SW480 (cell line): ENCODE measurements around the gene CLEC17A.
"Not testable (repeated sequence)": the region's sequence is repeated elsewhere in the genome, so short reads cannot be mapped to it uniquely, and the experiment has no call there.

Source experiments
- DNase-seq: peaks from one replicate; pipeline ENCODE4 v3.0.0-alpha.2; 2016; ENCODE audit warnings: low spot score

CLEC17A gene

GRCh38 chr19:14580623-14581237 is 2.2 kb upstream of the CLEC17A start:
- DNase-seq = no peak

- DNase-seq = not testable (repeated sequence)
Measured at GRCh38 chr19:14584372-14584771, 1.5 kb downstream of the CLEC17A start.

DNA sequence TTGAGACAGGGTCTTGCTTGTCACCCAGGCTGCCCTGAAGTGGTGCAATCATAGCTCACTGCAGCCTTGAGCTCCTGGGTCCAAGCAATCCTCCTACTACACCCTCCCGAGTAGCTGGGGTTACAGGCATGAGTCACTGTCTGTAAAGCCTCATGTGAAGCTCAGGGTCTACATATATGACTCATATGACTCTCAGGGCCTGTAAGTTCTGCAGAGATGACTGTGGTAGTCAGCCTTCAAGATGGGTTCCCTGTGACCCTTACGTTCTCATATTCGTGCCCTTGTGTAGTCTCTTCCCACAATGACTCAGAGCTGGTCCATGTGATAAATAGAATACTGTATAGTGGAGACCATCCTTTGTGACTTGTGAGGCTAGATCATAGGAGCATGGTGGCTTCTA is 2.3 kb downstream of the CLEC17A start:
- peak; percentile 12 for DNase-seq

GRCh38 chr19:14589433-14589832 is 6.5 kb downstream of the CLEC17A start:
- not testable (repeated sequence) for DNase-seq

- no peak for DNase-seq
Measured at GRCh38 chr19:14595558-14595957, 12.7 kb downstream of the CLEC17A start.

DNA sequence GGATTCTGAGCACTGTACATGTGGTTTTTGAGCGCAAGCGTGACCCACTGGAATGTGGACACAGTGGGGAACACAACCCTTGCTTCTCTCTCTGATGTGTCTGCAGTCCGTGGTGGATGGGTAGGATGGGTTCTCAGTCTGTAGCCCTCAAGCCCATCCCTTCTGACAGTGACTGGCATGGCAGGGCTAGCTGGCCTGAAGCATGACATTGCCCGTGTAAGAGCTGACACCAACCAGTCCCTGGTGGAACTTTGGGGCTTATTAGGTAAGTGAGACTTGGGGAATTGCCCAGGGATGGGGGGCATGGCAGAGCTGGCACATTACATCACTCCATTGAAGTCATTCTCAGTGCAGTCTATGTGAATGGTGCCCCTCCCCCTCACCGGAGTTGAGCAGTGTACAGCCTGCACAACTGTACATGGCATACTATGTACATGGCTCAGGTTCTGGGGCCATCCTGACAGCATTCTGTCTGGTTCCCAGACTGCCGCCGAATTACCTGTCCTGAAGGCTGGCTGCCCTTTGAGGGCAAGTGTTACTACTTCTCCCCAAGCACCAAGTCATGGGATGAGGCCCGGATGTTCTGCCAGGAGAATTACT is 16.8 kb downstream of the CLEC17A start:
- no peak for DNase-seq

GRCh38 chr19:14603990-14604387 is 21.1 kb downstream of the CLEC17A start:
- no peak for DNase-seq

DNA sequence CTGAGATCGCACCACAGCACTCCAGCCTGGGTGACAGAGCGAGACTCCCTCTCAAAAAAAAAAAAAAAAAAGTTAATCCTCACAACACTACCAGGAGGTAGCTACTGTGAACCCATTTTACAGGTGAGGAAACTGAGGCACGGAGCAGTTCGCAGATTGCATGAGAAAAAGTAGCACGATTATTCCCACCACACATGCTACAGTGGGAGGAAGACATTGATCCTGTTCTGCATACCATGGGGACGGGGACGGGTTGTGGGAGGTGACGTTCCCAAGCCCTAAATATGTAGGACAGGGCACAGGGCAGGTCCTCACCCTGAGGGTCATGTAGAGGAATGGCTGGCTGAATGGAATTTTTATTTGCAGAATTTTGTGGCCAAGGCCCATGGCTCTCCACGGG is 23.7 kb downstream of the CLEC17A start:
- DNase-seq = no peak

DNA sequence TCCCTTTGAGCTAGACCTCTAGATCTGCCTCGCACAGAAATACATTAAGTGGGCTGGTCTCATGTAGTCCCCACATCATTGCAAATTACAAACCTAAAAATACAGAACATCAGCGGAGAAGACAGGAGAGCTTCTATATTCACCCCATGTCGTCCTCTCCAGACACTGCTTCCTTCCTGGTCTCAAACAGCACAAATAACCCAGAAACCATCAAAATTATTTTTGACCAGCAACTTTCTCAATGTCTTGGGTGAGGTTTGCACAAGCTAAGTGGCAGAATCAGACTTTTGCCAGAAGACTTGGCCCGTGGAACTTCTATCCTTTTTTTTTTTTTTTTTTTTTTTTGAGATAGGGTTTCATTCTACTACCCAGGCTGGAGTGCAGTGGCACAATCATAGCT is 28.2 kb downstream of the CLEC17A start:
- DNase-seq = no peak

- DNase-seq = not testable (repeated sequence)
Measured at GRCh38 chr19:14612242-14612641, 29.4 kb downstream of the CLEC17A start.

- DNase-seq = no peak
Measured at GRCh38 chr19:14612657-14613056, 29.8 kb downstream of the CLEC17A start.

DNA sequence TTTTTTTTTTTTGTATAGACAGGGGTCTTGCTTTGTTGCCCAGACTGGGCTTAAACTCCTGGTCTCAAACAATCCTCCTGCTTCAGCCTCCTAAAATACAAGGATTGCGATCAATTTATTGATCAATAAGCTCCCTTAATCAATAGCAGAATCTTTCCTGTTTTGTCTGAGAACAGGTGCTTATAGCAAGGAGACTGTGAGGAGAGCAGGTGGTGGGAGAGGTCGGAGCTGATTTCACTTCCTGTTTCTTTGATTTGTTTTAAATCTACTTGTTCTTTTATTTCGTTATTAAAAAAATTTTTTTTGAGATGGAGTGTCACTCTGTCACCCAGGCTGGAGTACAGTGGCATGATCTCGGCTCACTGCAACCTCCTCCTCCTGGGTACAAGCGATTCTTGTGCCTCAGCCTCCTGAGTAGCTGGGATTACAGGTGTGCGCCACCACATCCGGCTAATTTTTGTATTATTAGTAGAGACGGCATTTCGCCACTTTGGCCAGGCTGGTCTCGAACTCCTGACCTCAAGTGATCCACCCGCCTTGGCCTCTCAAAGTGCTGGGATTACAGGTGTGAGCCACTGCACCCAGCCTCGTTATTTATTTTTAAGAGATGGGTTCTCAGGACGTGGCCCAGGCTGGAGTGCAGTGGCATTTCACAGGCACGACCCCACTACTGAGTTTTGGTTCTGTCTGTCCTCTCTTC is 30.7 kb downstream of the CLEC17A start:
- not testable (repeated sequence) for DNase-seq

DNA sequence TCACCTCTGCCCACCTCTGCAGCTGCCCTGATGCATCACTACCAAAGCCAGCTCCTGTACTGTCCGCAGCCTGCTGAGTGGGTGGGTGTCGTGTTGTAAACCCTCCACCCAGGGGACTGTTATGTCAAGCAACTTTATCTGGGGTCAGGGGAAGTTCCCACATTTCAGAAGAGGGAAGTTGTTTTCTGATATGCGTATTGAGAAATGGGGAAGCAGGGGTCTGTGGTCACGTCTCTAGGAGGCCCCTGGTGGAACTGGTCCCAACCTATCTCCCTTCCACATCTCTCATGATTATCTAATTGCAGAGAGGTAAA is 31.2 kb downstream of the CLEC17A start:
- DNase-seq = no peak

GRCh38 chr19:14615623-14616022 is 32.7 kb downstream of the CLEC17A start:
- no peak for DNase-seq

GRCh38 chr19:14616407-14616806 is 33.5 kb downstream of the CLEC17A start:
- no peak for DNase-seq

GRCh38 chr19:14619404-14619803 is 36.5 kb downstream of the CLEC17A start:
- no peak for DNase-seq

DNA sequence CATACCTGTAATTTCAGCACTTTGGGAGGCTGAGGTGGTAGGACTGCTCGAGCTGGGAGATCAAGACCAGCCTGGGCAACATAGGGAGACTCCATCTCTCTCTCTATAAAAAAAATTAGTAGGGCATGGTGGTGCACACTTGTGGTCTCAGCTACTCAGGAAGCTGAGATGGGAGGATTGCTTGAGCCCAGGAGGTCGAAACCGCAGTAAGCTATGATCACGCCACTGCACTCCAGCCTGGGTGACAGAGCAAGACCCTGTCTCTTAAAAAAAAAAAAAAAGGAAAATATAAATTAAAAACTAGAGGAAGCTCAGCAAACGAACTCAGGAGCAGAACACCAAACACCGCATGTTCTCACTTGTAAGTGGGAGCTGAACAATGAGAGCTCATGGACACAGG is 41.6 kb downstream of the CLEC17A start:
- DNase-seq = not testable (repeated sequence)

- no peak for DNase-seq
Measured at GRCh38 chr19:14629557-14629956, 46.7 kb downstream of the CLEC17A start.

DNA sequence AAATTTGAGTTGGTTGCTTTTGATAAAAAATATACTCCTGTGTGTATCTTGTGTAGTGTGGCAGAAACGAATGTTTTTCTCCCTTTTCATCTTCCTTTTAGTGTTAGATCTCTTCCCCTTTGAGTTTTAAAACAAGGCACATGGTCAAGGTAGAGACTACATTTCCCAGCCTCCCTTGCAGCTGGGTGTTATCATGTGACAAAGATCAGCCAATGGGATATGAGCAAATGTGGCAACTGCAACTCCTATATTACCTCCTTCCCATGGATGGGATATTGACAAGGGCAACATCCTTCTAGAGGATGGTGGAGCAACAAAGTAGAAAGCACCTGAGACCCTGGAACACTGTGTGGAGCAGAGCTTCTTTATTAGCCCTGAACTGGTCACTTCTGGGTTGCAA is 49.4 kb downstream of the CLEC17A start:
- DNase-seq = peak; percentile 41

DNA sequence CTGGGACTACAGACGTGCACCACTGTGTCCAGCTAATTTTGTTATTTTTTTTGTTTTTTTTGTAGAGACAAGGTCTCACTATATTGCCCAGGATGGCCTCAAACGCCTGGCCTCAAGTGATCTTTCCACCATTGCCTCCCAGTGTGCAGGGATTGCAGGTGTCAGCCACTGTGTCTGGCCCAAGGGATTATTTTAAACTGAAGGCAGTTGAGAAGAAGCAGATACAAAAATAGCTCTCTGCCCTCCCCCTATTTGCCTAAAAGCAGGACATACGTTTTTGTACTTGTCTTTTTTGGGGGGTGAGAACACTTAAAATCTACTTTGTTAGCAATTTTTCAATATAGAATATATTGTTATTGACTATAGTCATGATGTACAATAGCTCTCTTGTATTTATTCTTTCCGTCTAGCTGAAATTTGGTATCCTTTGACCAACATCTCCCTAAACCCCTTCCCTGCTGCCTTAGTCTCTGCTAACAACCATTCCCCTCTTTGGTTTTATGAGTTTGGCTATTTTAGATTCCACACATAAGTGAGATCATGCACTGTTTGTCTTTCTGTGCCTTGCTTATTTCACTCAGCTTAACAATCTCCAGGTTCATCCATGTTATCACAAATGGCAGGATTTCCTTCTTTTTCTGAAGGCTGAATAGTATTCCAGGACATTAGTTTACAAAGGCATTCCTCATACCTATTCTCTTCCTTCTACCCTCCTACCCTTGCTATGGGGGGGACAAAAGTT is 56.8 kb downstream of the CLEC17A start:
- DNase-seq = no peak

DNA sequence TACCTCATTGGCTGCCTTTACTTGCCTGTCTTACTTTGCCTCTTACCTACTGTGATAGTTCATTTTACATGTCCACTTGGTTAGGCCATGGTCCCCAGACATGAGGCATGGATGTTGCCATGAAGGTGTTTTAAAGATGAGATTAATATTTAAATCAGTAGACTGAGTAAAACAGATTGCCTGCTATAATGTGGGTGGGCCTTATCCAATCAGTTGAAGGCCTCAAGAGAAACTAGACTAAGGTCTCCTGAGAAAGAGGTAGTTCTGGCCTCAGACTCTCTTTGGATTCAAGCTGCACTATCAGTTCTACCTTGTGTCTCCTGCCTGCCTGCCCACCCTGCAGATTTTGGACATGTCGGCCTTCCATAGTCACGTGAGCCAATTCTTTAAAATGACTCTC is 65.6 kb downstream of the CLEC17A start:
- no peak for DNase-seq

DNA sequence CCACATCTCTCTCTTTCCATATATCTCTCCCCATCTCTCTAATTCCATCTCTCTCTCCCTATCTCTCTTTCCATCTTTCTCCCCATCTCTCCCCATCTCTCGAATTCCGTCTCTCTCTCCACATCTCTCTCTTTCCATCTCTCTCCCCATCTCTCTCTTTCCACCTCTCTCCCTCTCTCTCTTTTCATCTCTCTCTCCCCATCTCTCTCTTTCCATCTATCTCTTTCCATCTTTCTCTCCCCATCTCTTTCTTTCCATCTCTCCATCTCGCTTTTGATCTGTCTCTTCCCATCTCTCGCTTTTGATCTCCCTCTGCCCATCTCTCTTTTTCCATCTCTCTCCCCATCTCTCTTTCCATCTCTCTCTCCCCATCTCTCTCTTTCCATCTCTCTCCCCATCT is 66.1 kb downstream of the CLEC17A start:
- DNase-seq = no peak

DNA sequence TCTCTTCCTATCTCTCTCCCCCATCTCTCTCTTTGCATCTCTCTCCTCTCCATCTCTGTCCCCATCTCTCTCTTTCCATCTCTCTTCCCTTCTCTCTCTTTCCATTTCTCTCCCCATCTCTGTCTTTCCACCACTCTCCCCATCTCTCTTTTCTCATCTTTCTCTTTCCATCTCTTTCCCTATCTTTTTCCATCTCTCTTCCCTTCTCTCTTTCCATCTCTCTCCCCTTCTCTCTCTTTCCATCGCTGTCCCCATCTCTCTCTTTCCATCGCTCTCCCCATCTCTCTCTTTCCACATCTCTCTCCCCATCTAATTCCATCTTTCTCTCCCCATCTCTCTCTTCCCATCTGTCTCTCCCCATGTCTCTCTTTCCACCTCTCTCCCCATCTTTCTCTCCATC is 67.3 kb downstream of the CLEC17A start:
- DNase-seq = no peak
